Putamen (tissue), 1 donor: ENCODE measurements around the gene NOLC1.
"Not testable (repeated sequence)": the region's sequence is repeated elsewhere in the genome, so short reads cannot be mapped to it uniquely, and the experiment has no call there.

Experiments
- DNase-seq: peaks from one replicate; pipeline ENCODE4 v3.0.0-alpha.2; 2016; ENCODE audit warnings: low spot score

NOLC1 gene

DNA sequence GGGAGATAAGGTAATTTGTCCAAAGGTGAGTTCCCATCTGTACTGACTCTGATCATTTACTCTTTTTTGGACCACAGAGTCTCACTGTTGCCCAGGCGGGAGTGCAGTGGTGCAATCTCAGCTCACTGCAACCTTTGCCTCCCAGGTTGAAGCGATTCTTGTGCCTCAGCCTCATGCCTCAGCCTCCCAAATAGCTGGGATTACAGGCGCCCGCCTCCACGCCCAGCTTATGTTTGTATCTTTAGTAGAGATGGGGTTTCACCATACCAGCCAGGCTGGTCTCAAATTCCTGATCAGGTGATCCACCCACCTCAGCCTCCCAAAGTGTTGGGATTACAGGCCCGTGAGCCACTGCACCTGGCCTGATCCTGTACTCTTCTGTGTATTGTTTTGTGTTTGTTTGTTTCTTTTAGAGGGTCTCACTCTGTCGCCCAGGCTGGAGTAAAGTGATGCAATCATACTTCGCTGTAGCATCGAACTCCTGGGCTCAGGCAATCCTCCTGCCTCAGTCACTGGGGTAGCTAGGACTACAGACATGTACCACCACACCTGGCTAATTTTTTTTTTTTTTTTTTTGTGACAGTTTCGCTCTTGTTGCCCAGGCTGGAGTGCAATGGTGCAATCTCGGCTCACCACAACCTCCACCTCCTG lies 2.4 kb downstream of the NOLC1 start:
- no peak for DNase-seq

DNA sequence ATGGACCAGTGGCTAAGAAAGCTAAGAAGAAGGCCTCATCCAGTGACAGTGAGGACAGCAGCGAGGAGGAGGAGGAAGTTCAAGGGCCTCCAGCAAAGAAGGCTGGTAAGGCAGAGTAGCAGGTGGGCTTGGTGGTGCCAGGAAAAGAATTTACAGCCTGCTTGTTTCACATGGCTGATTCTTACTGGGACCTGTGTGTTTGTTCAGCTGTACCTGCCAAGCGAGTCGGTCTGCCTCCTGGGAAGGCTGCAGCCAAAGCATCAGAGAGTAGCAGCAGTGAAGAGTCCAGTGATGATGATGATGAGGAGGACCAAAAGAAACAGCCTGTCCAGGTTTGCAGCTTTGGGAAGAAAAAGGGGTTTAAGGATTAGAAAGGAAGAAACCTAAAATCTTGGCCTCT lies 5.0 kb downstream of the NOLC1 start:
- no peak for DNase-seq

- no peak for DNase-seq
These were observed 6.9 kb downstream of the NOLC1 start for GRCh38 chr10:102159051-102159597.

GRCh38 chr10:102159831-102160230 lies 7.6 kb downstream of the NOLC1 start:
- DNase-seq, result no peak

GRCh38 chr10:102163342-102163989 lies 11.3 kb downstream of the NOLC1 start:
- no peak for DNase-seq

DNA sequence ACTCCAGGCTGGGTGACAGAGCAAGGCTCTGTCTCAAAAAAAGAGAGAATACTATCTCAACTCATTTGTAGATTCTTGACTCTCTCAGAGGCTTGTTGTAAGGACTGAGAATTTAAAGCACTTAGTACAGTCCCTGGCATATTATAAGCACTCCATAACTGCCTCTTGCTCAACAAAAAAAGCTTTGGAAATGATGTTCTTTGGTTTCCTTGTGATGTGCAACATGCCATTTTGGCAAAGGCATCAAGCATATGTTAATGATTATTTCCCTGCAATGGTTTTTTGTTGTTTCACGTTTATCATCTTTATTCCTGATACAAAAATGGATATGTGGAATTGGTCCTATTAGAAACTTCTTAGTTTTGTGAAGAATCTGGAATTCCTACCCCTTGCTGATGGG lies 15.7 kb downstream of the NOLC1 start:
- DNase-seq, result no peak

- no peak for DNase-seq
These were observed 18.4 kb downstream of the NOLC1 start for GRCh38 chr10:102170602-102171001.

- no peak for DNase-seq
These were observed 20.1 kb downstream of the NOLC1 start for GRCh38 chr10:102172288-102172687.

GRCh38 chr10:102175415-102175814 lies 23.2 kb downstream of the NOLC1 start:
- no peak for DNase-seq

GRCh38 chr10:102184606-102185005 lies 32.4 kb downstream of the NOLC1 start:
- peak; percentile 6 for DNase-seq

DNA sequence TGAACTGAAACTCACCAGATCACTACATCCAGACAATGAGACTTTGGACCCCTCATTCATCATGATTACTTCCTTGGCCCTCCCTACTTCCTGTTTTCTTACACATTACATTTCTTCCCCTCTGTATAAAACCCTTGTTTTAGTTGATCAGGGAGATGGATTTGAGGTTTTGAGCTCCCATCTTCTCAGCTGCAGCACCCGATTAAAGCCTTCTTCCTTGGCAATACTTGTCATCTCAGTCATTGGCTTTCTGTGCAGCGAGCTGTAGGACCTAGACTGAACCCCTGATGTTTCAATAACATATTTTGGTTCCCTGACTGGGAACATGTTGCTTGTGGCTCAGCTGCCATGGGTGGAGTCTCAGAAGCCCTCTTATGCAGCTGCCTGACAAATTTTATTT lies 33.1 kb downstream of the NOLC1 start:
- no peak for DNase-seq

DNA sequence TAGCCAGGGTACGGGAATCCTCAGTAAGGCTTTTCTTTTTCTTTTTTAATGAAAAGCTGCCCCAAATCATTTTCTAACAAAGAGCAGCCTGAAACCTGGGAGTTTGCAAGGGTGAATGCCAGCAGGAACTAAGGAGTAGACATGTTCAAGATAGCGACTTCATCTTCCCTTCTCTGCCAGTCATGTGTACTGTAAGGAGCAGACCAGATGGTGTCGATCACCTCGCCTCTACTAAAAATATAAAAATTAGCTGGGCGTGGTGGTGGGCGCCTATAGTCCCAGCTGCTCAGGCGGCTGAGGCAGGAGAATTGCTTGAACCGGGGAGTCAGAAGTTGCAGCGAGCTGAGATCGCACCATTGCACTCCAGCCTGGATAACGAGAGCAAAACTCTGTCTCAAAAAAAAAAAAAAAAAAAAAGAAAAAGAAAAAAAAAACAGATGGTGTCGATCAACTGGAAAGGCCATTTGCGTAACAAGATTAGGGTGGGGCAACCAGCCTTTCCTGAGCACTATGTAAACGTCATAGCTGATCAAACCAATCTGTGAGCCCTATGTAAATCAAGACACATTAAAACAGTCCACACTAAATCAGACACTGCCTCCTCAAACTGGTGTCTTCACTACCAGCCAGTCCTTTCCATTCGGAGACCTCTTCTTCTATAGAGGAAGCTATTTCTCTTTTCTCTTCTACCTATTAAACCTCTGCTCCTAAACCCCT lies 33.8 kb downstream of the NOLC1 start:
- no peak for DNase-seq

DNA sequence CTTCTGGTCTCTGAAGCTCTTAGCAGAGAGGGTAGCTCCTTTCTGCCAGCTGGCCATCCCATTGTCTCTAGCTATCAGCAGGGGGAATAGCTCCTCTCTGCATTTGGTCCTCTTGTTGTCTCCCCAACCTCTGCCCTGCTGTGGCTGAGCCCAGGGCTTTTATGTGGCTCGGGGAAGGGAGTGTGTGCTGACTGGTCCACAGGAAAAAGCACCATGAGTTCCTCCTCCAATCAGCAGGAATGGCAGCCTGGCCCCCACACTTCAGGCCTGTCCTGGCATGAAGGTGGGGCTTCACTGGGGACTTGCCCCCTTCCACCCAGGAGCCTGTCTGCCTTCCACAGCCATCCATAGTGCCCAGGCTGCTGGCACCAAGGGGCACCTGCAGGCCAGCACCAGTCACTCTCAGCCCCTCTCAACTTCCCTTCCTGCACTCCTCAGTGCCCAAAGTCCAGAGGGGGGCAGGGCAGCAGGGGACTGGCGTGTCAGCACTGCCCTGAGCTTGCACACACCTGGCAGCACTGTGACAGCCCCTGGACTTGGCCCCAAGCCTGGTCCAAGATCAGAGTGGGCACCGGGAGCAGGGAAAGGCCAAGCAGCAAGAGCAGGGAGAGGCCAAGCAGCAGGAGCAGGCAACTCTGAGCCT lies 36.2 kb downstream of the NOLC1 start:
- no peak for DNase-seq

GRCh38 chr10:102188941-102189898 lies 37.0 kb downstream of the NOLC1 start:
- DNase-seq, result not testable (repeated sequence)

DNA sequence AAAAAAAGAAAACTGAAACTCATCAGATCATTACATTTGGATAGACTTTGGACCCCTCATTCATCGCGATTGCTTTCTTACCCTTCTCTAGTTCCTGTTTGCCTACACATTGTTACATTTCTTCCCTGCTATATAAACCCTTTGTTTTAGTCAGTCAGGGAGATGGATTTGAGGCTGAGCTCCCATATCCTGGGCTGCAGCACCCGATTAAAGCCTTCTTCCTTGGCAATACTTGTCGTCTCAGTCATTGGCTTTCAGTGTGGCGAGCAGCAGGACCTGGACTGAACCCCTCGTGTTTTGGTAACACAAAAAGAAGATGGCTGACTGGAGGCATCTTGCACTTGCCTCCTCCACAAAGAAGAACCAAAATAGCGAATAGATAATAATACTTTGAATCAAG lies 39.8 kb downstream of the NOLC1 start:
- no peak for DNase-seq

GRCh38 chr10:102195296-102195870 lies 43.2 kb downstream of the NOLC1 start:
- no peak for DNase-seq

- no peak for DNase-seq
These were observed 44.7 kb downstream of the NOLC1 start for GRCh38 chr10:102196893-102197292.

DNA sequence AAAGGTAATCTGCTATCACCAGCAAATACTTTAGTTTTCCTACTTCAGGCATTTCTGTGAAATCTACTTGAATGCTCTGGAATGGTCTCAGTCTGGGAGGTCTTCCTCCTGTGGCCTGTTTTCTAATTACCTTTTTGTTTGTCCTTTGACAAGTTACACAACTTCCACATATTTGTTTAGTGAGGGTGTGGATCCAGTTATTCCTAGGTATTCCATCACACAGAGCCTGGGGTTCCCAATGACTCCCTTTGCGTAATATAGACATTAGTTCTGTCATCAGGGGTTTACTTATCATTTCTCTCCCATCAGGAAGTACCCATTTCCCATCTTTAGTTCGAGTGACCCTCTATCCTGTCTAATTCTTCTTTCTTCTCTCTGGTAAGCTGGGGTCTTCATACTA lies 45.8 kb downstream of the NOLC1 start:
- DNase-seq, result no peak

- no peak for DNase-seq
These were observed 48.8 kb downstream of the NOLC1 start for GRCh38 chr10:102200751-102201640.

DNA sequence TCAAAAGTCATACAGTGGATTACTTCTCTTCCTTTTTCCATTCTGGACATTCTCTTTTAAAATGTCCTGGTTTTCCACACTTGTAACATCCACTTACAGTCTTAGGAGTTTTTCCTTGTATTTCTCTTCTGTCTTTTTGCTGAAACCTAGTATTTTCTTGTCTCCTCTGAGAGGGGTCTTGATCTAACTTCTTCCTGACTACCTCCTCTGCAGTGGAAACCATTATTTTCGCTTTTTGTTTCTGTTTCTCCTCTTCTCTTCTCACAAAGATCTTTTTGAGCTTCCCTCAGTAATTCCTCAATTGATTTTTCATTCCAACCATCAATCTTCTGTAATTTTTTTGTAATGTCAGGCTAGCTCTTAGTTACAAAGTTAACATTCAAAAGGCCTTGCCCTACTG lies 50.2 kb downstream of the NOLC1 start:
- no peak for DNase-seq
